ENCODE data around the gene MSI2. TPM values are rescaled to one million over a fixed set of nuclear protein-coding genes. Genes with fewer than 3 reads are reported as not detected.

Gene MSI2
- total and polyA plus RNA-seq, 9 of the 15 experiments (the other 6 are each of a cell fraction or from before 2014, with no cell fraction given) = 4.6 to 61.8 (median 42.4) TPM

DNA sequence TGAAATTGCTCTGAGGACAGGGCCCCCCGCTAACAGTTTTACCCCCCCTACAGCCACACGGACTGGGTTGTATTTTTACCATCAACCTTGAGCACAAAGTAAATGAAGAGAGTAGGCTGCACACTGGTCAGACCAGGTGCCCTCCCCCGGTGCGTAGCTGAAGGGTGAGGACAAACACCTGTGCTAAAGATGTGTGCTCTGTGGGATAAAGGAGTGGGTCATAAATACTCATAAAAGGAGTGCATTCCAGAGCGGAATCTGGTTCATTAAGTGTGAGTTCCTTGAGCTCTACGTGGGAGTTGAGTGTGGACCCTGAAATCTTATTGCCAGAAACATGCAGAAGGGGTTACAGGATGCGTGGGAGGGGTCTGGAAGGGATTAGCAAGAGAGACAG is 271.7 kb downstream of the MSI2 start:
- intact Hi-C loops (cut with micrococcal nuclease) (no loop called here), in situ Hi-C loops (cut with MboI) (no loop called here)
- DNase-seq (ENCODE audit: extremely low read depth in 1 of 4, low spot score in 3 of 4) (no peak), ATAC-seq (no peak), FAIRE-seq (no peak)
- H3K9me3 ChIP-seq (replicated peaks; ENCODE audit: control insufficient read depth, insufficient read depth, low read depth, low read length) = no peaks in the 10 kb centered on the region
- ChIA-PET CTCF (ENCODE audit: low intra/inter-chr PET ratio) (no interaction called here), POLR2A (interaction anchor here (0.6 kb wide), 1 partner anchor 14 kb away, joined by 3 read pairs; no protein-coding TSS in a partner anchor)
- H3K27me3 ChIP-seq (ENCODE audit: control insufficient read depth in 2 of 2, insufficient read depth in 2 of 2, low read length in 2 of 2) = no peaks in the 10 kb centered on the region
- no peaks in the 10 kb centered on the region for H3K79me2 ChIP-seq (ENCODE audit: control insufficient read depth, insufficient read depth, low read length)
- H3K4me2 ChIP-seq (ENCODE audit: insufficient read depth, low read length) = no peak overlapping the region
- H4K20me1 ChIP-seq (replicated peaks; ENCODE audit: control insufficient read depth, insufficient read depth, low read length) = peaks cover 11% of the 10 kb centered on the region
- peaks cover 7 to 12% of the 10 kb centered on the region in 2 experiments for H3K4me1 ChIP-seq (replicated peaks in 1 of 2; ENCODE audit: control insufficient read depth in 2 of 2, insufficient read depth in 2 of 2, low read length in 2 of 2)
- no TSS peak for BruUV-seq (replicated peaks)
- H3K9ac ChIP-seq (ENCODE audit: insufficient read depth in 1 of 2, low read depth in 2 of 2, low read length in 2 of 2) = no peak overlapping the region
- H3K36me3 ChIP-seq (ENCODE audit: control insufficient read depth, insufficient read depth, low read length) = peaks cover 9% of the 10 kb centered on the region; the same call in 1 of the 3 replicates
- WGBS (ENCODE audit: insufficient coverage, low coverage, missing lambda C conversion rate) = 63% methylated on average over 7 of the region's 7 CpGs
- H2AFZ ChIP-seq (ENCODE audit: low read depth, low read length) = no peak overlapping the region
- no peak overlapping the region for H3K27ac ChIP-seq (ENCODE audit: extremely low read depth, low read depth, low read length)
- H3K9me1 ChIP-seq (ENCODE audit: control insufficient read depth, insufficient read depth, low read length) = no peaks in the 10 kb centered on the region
- TF ChIP-seq TCF7L2 (IDR thresholded peaks at IDR 0.05; ENCODE audit: low read depth, low read length) = no peak
- TF ChIP-seq HMG20B (CRISPR knock-in tag; IDR thresholded peaks at IDR 0.05) = no peak
- TF ChIP-seq, protein P1, sequence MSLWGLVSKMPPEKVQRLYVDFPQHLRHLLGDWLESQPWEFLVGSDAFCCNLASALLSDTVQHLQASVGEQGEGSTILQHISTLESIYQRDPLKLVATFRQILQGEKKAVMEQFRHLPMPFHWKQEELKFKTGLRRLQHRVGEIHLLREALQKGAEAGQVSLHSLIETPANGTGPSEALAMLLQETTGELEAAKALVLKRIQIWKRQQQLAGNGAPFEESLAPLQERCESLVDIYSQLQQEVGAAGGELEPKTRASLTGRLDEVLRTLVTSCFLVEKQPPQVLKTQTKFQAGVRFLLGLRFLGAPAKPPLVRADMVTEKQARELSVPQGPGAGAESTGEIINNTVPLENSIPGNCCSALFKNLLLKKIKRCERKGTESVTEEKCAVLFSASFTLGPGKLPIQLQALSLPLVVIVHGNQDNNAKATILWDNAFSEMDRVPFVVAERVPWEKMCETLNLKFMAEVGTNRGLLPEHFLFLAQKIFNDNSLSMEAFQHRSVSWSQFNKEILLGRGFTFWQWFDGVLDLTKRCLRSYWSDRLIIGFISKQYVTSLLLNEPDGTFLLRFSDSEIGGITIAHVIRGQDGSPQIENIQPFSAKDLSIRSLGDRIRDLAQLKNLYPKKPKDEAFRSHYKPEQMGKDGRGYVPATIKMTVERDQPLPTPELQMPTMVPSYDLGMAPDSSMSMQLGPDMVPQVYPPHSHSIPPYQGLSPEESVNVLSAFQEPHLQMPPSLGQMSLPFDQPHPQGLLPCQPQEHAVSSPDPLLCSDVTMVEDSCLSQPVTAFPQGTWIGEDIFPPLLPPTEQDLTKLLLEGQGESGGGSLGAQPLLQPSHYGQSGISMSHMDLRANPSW (CRISPR knock-in tag; IDR thresholded peaks at IDR 0.05) = no peak
- TF ChIP-seq, protein P2, sequence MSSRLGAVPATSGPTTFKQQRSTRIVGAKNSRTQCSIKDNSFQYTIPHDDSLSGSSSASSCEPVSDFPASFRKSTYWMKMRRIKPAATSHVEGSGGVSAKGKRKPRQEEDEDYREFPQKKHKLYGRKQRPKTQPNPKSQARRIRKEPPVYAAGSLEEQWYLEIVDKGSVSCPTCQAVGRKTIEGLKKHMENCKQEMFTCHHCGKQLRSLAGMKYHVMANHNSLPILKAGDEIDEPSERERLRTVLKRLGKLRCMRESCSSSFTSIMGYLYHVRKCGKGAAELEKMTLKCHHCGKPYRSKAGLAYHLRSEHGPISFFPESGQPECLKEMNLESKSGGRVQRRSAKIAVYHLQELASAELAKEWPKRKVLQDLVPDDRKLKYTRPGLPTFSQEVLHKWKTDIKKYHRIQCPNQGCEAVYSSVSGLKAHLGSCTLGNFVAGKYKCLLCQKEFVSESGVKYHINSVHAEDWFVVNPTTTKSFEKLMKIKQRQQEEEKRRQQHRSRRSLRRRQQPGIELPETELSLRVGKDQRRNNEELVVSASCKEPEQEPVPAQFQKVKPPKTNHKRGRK (tag; IDR thresholded peaks at IDR 0.05) = no peak
- H3K4me3 ChIP-seq = no peak overlapping the region

All from K562 (cell line).